ENCODE results near the gene CACNG4.

Gene CACNG4

DNA sequence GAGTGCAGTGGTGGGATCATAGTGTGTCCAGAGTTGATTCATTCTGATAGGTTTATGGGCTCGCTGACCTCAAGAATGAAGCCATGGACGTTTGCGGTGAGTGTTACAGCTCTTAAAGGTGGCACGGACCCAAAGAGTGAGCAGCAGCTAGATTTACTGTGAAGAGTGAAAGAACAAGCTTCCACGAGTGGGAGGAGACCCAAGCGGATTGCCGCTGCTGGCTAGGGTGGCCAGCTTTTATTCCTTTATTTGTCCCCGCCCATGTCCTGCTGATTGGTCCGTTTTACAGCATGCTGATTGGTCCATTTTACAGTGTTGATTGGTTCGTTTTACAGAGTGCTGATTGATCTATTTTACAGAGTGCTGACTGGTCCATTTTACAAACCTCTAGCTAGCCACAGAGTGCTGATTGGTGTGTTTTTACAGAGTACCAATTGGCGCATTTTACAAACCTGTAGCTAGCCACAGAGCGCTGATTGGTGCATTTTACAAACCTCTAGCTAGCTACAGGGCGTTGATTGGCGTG lies 17.5 kb downstream of the CACNG4 start:
- H3K27me3 ChIP-seq = no peaks in the 10 kb centered on the region
- H3K4me1 ChIP-seq = peaks cover 19% of the 10 kb centered on the region
- TF ChIP-seq, protein P1, sequence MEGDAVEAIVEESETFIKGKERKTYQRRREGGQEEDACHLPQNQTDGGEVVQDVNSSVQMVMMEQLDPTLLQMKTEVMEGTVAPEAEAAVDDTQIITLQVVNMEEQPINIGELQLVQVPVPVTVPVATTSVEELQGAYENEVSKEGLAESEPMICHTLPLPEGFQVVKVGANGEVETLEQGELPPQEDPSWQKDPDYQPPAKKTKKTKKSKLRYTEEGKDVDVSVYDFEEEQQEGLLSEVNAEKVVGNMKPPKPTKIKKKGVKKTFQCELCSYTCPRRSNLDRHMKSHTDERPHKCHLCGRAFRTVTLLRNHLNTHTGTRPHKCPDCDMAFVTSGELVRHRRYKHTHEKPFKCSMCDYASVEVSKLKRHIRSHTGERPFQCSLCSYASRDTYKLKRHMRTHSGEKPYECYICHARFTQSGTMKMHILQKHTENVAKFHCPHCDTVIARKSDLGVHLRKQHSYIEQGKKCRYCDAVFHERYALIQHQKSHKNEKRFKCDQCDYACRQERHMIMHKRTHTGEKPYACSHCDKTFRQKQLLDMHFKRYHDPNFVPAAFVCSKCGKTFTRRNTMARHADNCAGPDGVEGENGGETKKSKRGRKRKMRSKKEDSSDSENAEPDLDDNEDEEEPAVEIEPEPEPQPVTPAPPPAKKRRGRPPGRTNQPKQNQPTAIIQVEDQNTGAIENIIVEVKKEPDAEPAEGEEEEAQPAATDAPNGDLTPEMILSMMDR (IDR thresholded peaks at IDR 0.05; ENCODE audit: low read depth, low read length) = no peak
- peaks cover 15% of the 10 kb centered on the region for H3K36me3 ChIP-seq
- H3K9me3 ChIP-seq = no peaks in the 10 kb centered on the region; the same call in 1 of the 2 replicates
- no peak overlapping the region for H3K4me3 ChIP-seq (ENCODE audit: low read depth, low read length)
- no peak for DNase-seq

DNA sequence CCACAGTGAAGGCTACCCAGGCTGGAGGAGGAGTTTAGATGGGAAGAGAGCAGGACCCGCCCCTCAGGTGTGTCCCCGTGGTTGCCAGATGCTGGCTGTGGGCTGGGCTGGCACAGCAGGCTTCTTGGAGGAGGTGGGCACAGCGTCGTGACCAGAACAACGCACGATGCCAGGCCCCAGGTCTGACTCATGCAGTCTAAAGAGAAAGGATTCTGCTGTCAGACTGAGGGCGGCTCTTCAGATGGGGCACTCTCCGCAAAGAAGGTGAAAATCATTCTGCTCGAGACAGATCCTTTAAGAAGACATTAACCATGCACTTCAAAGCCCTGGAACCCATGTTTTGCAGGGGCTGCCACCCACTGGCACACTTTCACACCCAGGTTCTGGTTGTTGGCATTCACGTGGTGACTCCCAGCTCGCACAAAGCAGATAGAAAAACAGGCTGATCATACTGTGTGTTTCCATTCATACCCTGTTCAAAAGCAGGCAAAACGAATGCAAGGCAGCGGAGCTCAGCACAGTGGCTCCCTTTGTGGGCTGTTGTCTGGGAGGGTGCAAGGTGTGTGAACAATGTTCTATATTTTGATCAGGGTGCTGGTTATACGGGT lies 19.0 kb downstream of the CACNG4 start:
- no peak for DNase-seq
- Histone ChIP-seq H3K9me3 (no peaks in the 10 kb centered on the region; the same call in 1 of the 2 replicates), H3K4me3 (ENCODE audit: low read depth, low read length) (no peak overlapping the region), H3K27me3 (no peaks in the 10 kb centered on the region), H3K36me3 (peaks cover 15% of the 10 kb centered on the region), H3K4me1 (peaks cover 8% of the 10 kb centered on the region)
- TF ChIP-seq, protein P1 (IDR thresholded peaks at IDR 0.05; ENCODE audit: low read depth, low read length) = no peak

DNA sequence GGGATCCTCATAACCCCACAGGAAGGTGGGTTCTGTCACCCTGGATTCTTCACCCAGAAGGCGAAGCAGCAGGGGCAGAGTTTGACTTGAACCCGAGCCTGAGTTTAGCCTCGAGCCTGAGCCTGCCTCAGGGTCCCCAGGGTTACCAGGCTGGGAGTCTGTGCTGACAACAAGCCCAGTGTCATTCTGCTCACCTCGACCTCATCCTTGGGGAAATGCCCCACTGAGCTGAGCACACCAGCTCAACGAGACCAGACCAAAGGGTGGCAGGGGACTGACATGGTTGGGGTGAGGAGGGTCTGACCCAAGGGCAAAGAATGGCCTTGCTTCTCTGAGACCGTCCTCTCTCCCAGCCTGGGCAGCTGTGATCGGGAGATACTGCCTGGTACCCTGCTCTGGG lies 20.2 kb downstream of the CACNG4 start:
- H3K27me3 ChIP-seq = no peaks in the 10 kb centered on the region
- peaks cover 15% of the 10 kb centered on the region for H3K36me3 ChIP-seq
- no peaks in the 10 kb centered on the region; the same call in 1 of the 2 replicates for H3K4me1 ChIP-seq
- H3K9me3 ChIP-seq = no peaks in the 10 kb centered on the region; the same call in 1 of the 2 replicates
- no peak overlapping the region for H3K4me3 ChIP-seq (ENCODE audit: low read depth, low read length)
- TF ChIP-seq, protein P1 (IDR thresholded peaks at IDR 0.05; ENCODE audit: low read depth, low read length) = no peak
- no peak for DNase-seq

DNA sequence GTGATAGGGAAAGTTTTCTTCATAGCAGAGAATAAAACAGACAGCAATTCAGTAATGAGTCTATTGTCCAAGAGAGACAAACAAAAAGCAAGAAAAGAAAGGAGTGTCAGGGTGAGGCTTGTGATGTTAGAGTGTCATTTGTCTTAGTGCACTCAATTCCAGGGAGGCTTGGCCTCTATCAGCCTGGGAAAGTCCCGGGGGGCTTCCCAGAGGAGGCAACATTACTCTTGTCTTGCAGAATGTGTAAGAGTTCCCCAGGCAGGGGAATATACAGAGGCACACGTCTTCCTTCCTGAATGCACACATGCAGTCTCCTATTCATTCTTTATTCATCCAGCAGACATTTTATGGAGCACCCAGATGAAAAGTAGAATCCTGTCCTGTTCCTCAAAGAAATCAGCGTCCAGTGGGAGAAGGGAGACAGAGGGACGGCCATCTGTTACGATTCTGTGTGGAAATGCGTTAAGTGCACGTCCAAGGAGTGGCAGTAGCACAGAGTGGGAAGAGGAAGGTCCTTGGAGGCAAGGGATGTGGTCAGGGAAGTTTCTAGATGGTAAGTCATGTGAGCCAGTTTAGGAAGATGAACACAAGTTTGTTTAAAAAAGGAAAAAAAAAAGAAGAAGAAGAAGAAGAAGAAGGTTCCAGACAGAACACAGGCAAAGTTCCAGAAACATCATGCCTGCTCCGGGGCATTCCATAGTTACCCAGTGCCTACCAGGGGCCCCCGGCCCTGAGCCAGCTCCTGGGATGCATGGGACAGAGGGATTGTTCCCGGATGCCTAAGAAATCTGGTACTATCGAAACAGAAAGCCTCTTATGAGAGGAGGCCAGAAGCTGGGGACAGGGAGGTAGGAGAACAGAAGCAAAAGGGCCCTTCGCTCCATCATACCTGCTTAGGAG lies 21.1 kb downstream of the CACNG4 start:
- no peaks in the 10 kb centered on the region; the same call in 1 of the 2 replicates for H3K9me3 ChIP-seq
- H3K4me1 ChIP-seq = no peaks in the 10 kb centered on the region; the same call in 1 of the 2 replicates
- H3K4me3 ChIP-seq (ENCODE audit: low read depth, low read length) = no peak overlapping the region
- H3K36me3 ChIP-seq = peaks cover 15% of the 10 kb centered on the region
- no peaks in the 10 kb centered on the region for H3K27me3 ChIP-seq
- DNase-seq = no peak
- TF ChIP-seq, protein P1 (IDR thresholded peaks at IDR 0.05; ENCODE audit: low read depth, low read length) = no peak

DNA sequence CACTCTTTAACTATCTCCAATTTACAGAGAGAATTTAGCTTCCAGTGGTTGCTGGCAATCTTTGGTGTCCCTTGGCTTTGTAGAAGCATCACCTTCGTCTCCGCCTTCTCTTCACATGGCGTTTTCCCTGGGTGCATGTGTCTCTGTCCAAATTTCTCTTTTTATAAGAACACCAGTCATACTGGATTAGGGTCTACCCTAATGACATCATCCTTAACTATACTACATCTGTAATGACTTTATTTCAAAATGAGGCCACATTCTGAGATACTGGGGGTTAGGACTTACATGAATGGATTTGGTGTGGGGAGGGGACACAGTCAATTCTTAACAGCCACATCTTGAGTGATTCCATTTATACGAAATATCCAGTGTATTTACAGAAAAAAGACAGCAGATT lies 22.2 kb downstream of the CACNG4 start:
- Histone ChIP-seq H3K27me3 (no peaks in the 10 kb centered on the region), H3K36me3 (peaks cover 14% of the 10 kb centered on the region), H3K4me1 (no peaks in the 10 kb centered on the region; the same call in 1 of the 2 replicates), H3K4me3 (ENCODE audit: low read depth, low read length) (no peak overlapping the region), H3K9me3 (no peaks in the 10 kb centered on the region; the same call in 1 of the 2 replicates)
- DNase-seq = no peak
- TF ChIP-seq, protein P1 (IDR thresholded peaks at IDR 0.05; ENCODE audit: low read depth, low read length) = no peak

Data from BE2C (cell line).